Liver (tissue), 9 donors: ENCODE data around the gene SLC5A6. TPM values are rescaled to one million over a fixed set of nuclear protein-coding genes. Genes with fewer than 3 reads are reported as not detected.

Experiments
- DNase-seq: peaks from one replicate; pipeline ENCODE4 v3.0.0-alpha.2; 2017; ENCODE audit warnings: low spot score
- H3K27ac ChIP-seq, 2 donors: one replicate each; pipeline ENCODE4 v1.7.0; 2013; ENCODE audit warnings: inconsistent platforms in 2 of 2, low read length in 2 of 2, control low read depth in 1 of 2, low read depth in 1 of 2, mild to moderate bottlenecking in 1 of 2
- H3K27me3 ChIP-seq, 4 donors: one replicate each; pipeline versions ENCODE4 v1.6.1 to v1.7.0; 2013; ENCODE audit warnings: low read length in 3 of 4, inconsistent platforms in 1 of 4, mild to moderate bottlenecking in 1 of 4, moderate library complexity in 1 of 4; ENCODE audit not compliant: control insufficient read depth in 4 of 4, insufficient read depth in 4 of 4
- H3K36me3 ChIP-seq, 4 donors: one replicate each; pipeline versions ENCODE4 v1.6.1 to v1.7.0; 2013; ENCODE audit warnings: low read length in 3 of 4, mild to moderate bottlenecking in 3 of 4, low read depth in 1 of 4, moderate library complexity in 1 of 4; ENCODE audit not compliant: control insufficient read depth in 4 of 4, insufficient read depth in 3 of 4
- H3K4me1 ChIP-seq, 4 donors: one replicate each; pipeline versions ENCODE4 v1.6.1 to v1.7.0; 2013; ENCODE audit warnings: low read length in 3 of 4, mild to moderate bottlenecking in 3 of 4, moderate library complexity in 1 of 4; ENCODE audit not compliant: control insufficient read depth in 4 of 4, insufficient read depth in 4 of 4
- H3K4me3 ChIP-seq, 3 donors: one replicate each; pipeline versions ENCODE4 v1.6.1 to v1.7.0; 2013; ENCODE audit warnings: low read length in 3 of 3, control low read depth in 1 of 3, low read depth in 1 of 3, mild to moderate bottlenecking in 1 of 3
- H3K9ac ChIP-seq, 2 donors: one replicate each; pipeline ENCODE4 v1.7.0; 2013; ENCODE audit warnings: low read length in 2 of 2, mild to moderate bottlenecking in 2 of 2, moderate library complexity in 2 of 2, control low read depth in 1 of 2, low read depth in 1 of 2
- H3K9me3 ChIP-seq, 4 donors: one replicate each; pipeline versions ENCODE4 v1.6.1 to v1.7.0; 2013; ENCODE audit warnings: low read length in 3 of 4; ENCODE audit not compliant: control insufficient read depth in 4 of 4
- CTCF ChIP-seq: fragments of 150-350 bp; IDR thresholded peaks from 2 replicates; pipeline ENCODE4 v1.5.1; 2017; ENCODE audit warnings: improper control_type of control experiment, low read depth, low read length; ENCODE audit not compliant: missing input control
- EGR1 ChIP-seq, 2 donors: IDR thresholded peaks; 2 replicates each; pipeline ENCODE4 v1.6.1; 2016 to 2018; ENCODE audit warnings: antibody characterized with exemption in 2 of 2, low read depth in 2 of 2
- FOXA1 ChIP-seq: IDR thresholded peaks from 2 replicates; pipeline ENCODE4 v1.6.1; 2016; ENCODE audit warnings: antibody characterized with exemption
- FOXA2 ChIP-seq: IDR thresholded peaks from 2 replicates; pipeline ENCODE4 v1.6.1; 2016; ENCODE audit warnings: antibody characterized with exemption
- GABPA ChIP-seq, 2 donors: IDR thresholded peaks in 1 of 2; conservative IDR thresholded peaks in 1 of 2; 2 replicates each; pipeline ENCODE4 v1.6.1; 2016; ENCODE audit warnings: antibody characterized with exemption in 2 of 2, mild to moderate bottlenecking in 1 of 2, moderate library complexity in 1 of 2
- HNF4A ChIP-seq, 2 donors: conservative IDR thresholded peaks; 2 replicates each; pipeline ENCODE4 v1.6.1; 2016; ENCODE audit warnings: antibody characterized with exemption in 2 of 2, mild to moderate bottlenecking in 2 of 2
- HNF4G ChIP-seq: IDR thresholded peaks from 2 replicates; pipeline ENCODE4 v1.6.1; 2016; ENCODE audit warnings: antibody characterized with exemption
- JUND ChIP-seq, 2 donors: IDR thresholded peaks; 2 replicates each; pipeline ENCODE4 v1.6.1; 2016; ENCODE audit warnings: antibody characterized with exemption in 2 of 2
- REST ChIP-seq: IDR thresholded peaks from 2 replicates; pipeline ENCODE4 v1.6.1; 2016; ENCODE audit warnings: antibody characterized with exemption, mild to moderate bottlenecking
- RXRA ChIP-seq, 2 donors: IDR thresholded peaks; 2 replicates each; pipeline ENCODE4 v1.6.1; 2017 to 2018; ENCODE audit warnings: antibody characterized with exemption in 2 of 2, mild to moderate bottlenecking in 1 of 2
- SP1 ChIP-seq: IDR thresholded peaks from 2 replicates; pipeline ENCODE4 v1.6.1; 2018; ENCODE audit warnings: antibody characterized with exemption, mild to moderate bottlenecking
- TAF1 ChIP-seq: conservative IDR thresholded peaks from 2 replicates; pipeline ENCODE4 v1.6.1; 2016; ENCODE audit warnings: antibody characterized with exemption, mild to moderate bottlenecking
- YY1 ChIP-seq: IDR thresholded peaks from 2 replicates; pipeline ENCODE4 v1.6.1; 2016; ENCODE audit warnings: antibody characterized with exemption, mild to moderate bottlenecking
- ZBTB33 ChIP-seq: IDR thresholded peaks from 2 replicates; pipeline ENCODE4 v1.6.1; 2016; ENCODE audit warnings: antibody characterized with exemption
- WGBS: extraction: QIAGEN DNeasy Blood & Tissue Kit; methylation state at CpG from one replicate; pipeline ENCODE4 v1.1.7; 2013; 5-methylcytosine and 5-hydroxymethylcytosine counted together
- polyA plus RNA-seq, 2 donors: library from polyadenylated mRNA; stranded (reverse) in 1 of 2; unstranded in 1 of 2; fragments of 200-250 nt in 1 of 2; fragments of >200 nt in 1 of 2; fragmentation: Nextera tagmentation in 1 of 2; extraction: Ambion mirVana in 1 of 2; gene quantifications; one replicate each; pipeline versions ENCODE4 v1.2.1 to v1.2.3, GENCODE V29; 2013 to 2015
- total RNA-seq, 2 donors: library from RNA; depleted of rRNA; stranded (reverse); fragments of >200 nt; gene quantifications; one replicate each; pipeline ENCODE4 v1.2.3, GENCODE V29; 2014
- TF ChIP-seq, protein P1 (sequence below): IDR thresholded peaks from 2 replicates; pipeline ENCODE4 v1.6.1; 2016; ENCODE audit warnings: antibody characterized with exemption
- TF ChIP-seq, protein P2 (sequence below): IDR thresholded peaks from 2 replicates; pipeline ENCODE4 v1.6.1; 2016; ENCODE audit warnings: antibody characterized with exemption
- donor health status: healthy.
- donor health status: healthy.
- donor health status: healthy.
- donor health status: healthy.
- donor health status: healthy.

SLC5A6 gene
- total and polyA plus RNA-seq, 4 donors = 12.5 to 217 (median 73.0) TPM

DNA sequence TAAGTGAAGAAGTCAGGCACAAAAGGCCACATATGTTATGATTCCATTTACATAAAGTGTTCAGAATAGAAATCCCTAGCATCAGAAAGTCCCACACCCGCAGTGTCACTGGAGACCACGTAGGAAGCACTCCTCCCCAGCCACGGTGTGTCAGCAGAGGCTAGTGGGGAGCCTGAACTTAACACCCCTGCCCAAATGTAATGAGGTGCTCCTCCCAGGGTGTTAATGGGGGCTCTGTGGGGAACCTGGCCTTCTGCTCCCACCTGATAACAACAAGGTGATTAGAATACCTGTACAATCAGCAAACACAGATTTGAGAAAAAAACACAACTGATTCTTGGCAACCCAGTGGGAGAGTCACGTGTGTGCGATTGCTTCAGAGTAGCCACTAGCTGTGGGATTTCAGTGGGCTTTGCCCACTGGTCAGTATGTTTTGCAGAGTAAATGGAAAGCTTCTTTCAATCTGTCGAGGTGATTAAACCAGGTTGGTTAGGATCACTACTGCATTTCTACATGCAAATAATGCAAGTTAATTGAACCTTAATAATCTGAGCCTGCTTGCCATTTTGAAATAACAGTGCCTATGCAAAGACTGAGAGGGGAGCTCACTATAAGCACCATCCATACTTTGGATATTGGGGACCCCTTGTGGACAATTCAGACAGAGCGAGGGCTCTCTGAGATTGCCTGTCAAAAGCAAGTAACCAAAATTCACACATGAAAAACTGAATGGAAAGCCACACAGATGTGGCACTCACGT lies 20.8 kb downstream of the SLC5A6 start (continued):
- no peak for TF ChIP-seq REST

- no peaks in the 10 kb centered on the region for H3K9me3 ChIP-seq
- TF ChIP-seq CTCF (no peak), SP1 (no peak), FOXA2 (no peak), GABPA (IDR thresholded peaks at IDR 0.05 in 1 of 2, conservative IDR thresholded peaks at IDR 0.05 in 1 of 2) (no peak), RXRA (IDR thresholded peaks at IDR 0.05) (no peak), HNF4A (conservative IDR thresholded peaks at IDR 0.05) (no peak), FOXA1 (no peak), EGR1 (IDR thresholded peaks at IDR 0.05; ENCODE audit: low read depth in 2 of 2) (no peak), HNF4G (no peak), ZBTB33 (no peak), TAF1 (no peak), YY1 (no peak), JUND (IDR thresholded peaks at IDR 0.05) (no peak), REST (no peak)
- TF ChIP-seq, protein P1, sequence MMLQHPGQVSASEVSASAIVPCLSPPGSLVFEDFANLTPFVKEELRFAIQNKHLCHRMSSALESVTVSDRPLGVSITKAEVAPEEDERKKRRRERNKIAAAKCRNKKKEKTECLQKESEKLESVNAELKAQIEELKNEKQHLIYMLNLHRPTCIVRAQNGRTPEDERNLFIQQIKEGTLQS = no peak
- TF ChIP-seq, protein P2, sequence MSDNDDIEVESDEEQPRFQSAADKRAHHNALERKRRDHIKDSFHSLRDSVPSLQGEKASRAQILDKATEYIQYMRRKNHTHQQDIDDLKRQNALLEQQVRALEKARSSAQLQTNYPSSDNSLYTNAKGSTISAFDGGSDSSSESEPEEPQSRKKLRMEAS = no peak
- H3K4me1 ChIP-seq = peaks cover 5 to 24% (median 12%) of the 10 kb centered on the region in 4 donors
- no peaks in the 10 kb centered on the region for H3K36me3 ChIP-seq
- H3K27me3 ChIP-seq = no peaks in the 10 kb centered on the region
- no peak overlapping the region for H3K4me3 ChIP-seq
- H3K9ac ChIP-seq = no peak overlapping the region
- WGBS = 94% methylated on average over 8 of the region's 8 CpGs
- H3K27ac ChIP-seq = no peak overlapping the region
- no peak for DNase-seq
Measured at GRCh38 chr2:27189989-27190388, 22.1 kb downstream of the SLC5A6 start.
